K562 (cell line): ENCODE results near the gene XPR1. TPM values are rescaled to one million over a fixed set of nuclear protein-coding genes. Genes with fewer than 3 reads are reported as not detected.

Experiments
- BHLHE40 ChIP-seq: IDR thresholded peaks from 2 replicates; pipeline ENCODE4 v1.6.1; 2011; ENCODE audit warnings: low read length, improper control_type of control experiment
- BRF1 ChIP-seq: IDR thresholded peaks from 3 replicates; pipeline ENCODE4 v1.6.1; 2011; ENCODE audit warnings: borderline replicate concordance, mild to moderate bottlenecking; ENCODE audit not compliant: insufficient read length; ENCODE audit errors: extremely low read depth
- CHAMP1 ChIP-seq: fragments of 450-650 bp; IDR thresholded peaks from 2 replicates; pipeline ENCODE4 v1.6.1; 2016; ENCODE audit warnings: mild to moderate bottlenecking
- ETV6 ChIP-seq, 3 experiments: fragments of 150-350 bp in 1 of 3; sonication (generic) in 1 of 3; formaldehyde crosslinking in 1 of 3; IDR thresholded peaks; 2 replicates each; pipeline versions ENCODE4 v1.6.1 to v1.8.0; 2014 to 2022; ENCODE audit warnings: borderline replicate concordance in 2 of 3, low read depth in 2 of 3, antibody characterized with exemption in 1 of 3, low read length in 1 of 3, mild to moderate bottlenecking in 1 of 3, missing genetic modification reagents in 1 of 3
- HMGN3 ChIP-seq: IDR thresholded peaks from 2 replicates; pipeline ENCODE4 v1.6.1; 2011; ENCODE audit warnings: borderline replicate concordance, low read depth, mild to moderate bottlenecking, mixed read lengths, low read length; ENCODE audit not compliant: insufficient read length; ENCODE audit errors: extremely low read depth
- KDM4B ChIP-seq, 2 experiments: fragments of 450-650 bp in 1 of 2; sonication (generic) in 1 of 2; IDR thresholded peaks; 2 replicates each; pipeline ENCODE4 v1.6.1; 2016 to 2017; ENCODE audit warnings: borderline replicate concordance in 2 of 2, antibody characterized with exemption in 1 of 2, low read depth in 1 of 2, mild to moderate bottlenecking in 1 of 2
- KLF1 ChIP-seq: fragments of 450-650 bp; IDR thresholded peaks from 2 replicates; pipeline ENCODE4 v1.6.1; 2016; ENCODE audit warnings: missing genetic modification characterization, missing compliant biosample characterization
- MEF2A ChIP-seq: IDR thresholded peaks from 2 replicates; pipeline ENCODE4 v1.6.1; 2011; ENCODE audit warnings: low read depth, mild to moderate bottlenecking, low read length, moderate library complexity; ENCODE audit not compliant: control insufficient read depth
- NFE2 ChIP-seq: IDR thresholded peaks from 2 replicates; pipeline ENCODE4 v1.6.1; 2014; ENCODE audit warnings: antibody characterized with exemption, low read depth
- PHB2 ChIP-seq: fragments of 450-650 bp; IDR thresholded peaks from 2 replicates; pipeline ENCODE4 v1.6.1; 2017; ENCODE audit warnings: low read depth
- PRMT5 ChIP-seq: sonication (generic); formaldehyde crosslinking; IDR thresholded peaks from 2 replicates; pipeline ENCODE4 v1.5.0; 2020; ENCODE audit warnings: missing genetic modification reagents
- SIRT6 ChIP-seq: IDR thresholded peaks from one replicate; pipeline ENCODE4 v1.6.1; 2012; ENCODE audit warnings: low read depth, mild to moderate bottlenecking, control low read depth, inconsistent platforms, low read length, moderate library complexity
- THAP12 ChIP-seq: fragments of 250-450 bp; sonication (Bioruptor Pico); IDR thresholded peaks from 2 replicates; pipeline ENCODE4 v1.9.0; 2021; ENCODE audit warnings: mild to moderate bottlenecking, inconsistent platforms
- ZBTB7A ChIP-seq: IDR thresholded peaks from 2 replicates; pipeline ENCODE4 v1.6.1; 2011; ENCODE audit warnings: low read depth, mild to moderate bottlenecking, low read length, moderate library complexity, borderline replicate concordance; ENCODE audit not compliant: control insufficient read depth
- ZNF263 ChIP-seq: sonication (generic); formaldehyde crosslinking; IDR thresholded peaks from 2 replicates; pipeline ENCODE4 v1.8.0; 2022; ENCODE audit warnings: mild to moderate bottlenecking, missing genetic modification reagents, borderline replicate concordance
- polyA plus RNA-seq, 8 experiments: library from polyadenylated mRNA; depleted of rRNA in 4 of 8; stranded (reverse) in 5 of 8; unstranded in 3 of 8; fragments of >200 nt; fragmentation: Nextera tagmentation in 2 of 8; fragmentation: Illumina TruSeq in 1 of 8; extraction: Ambion mirVana in 2 of 8; extraction: Trizol in 1 of 8; gene quantifications; 2 replicates each; pipeline versions ENCODE4 v1.2.1 to v1.2.3, GENCODE V29; 2011 to 2014; ENCODE audit warnings: inconsistent platforms in 1 of 8, missing spikeins in 1 of 8
- total RNA-seq, 7 experiments: library from RNA; depleted of rRNA in 6 of 7; stranded (reverse); fragments of >200 nt in 6 of 7; fragmentation: Illumina TruSeq in 2 of 7; extraction: Trizol in 2 of 7; gene quantifications; 2 replicates each; pipeline versions ENCODE4 v1.2.1 to v1.2.3, GENCODE V29; 2011 to 2021; ENCODE audit warnings: low replicate concordance in 1 of 7
- TF ChIP-seq, protein P1 (sequence below): fragments of 450-650 bp; IDR thresholded peaks from 2 replicates; pipeline ENCODE4 v1.6.1; 2017; ENCODE audit warnings: antibody characterized with exemption, mild to moderate bottlenecking

The XPR1 gene
- total and polyA plus RNA-seq, 9 of the 15 experiments (the other 6 are each of a cell fraction or from before 2014, with no cell fraction given) = 3.0 to 66.2 (median 38.6) TPM

- TF ChIP-seq ETV6 (IDR thresholded peaks at IDR 0.05; ENCODE audit: borderline replicate concordance in 1 of 2, low read depth in 2 of 2, low read length in 1 of 2) = no peak; a peak in 1 of 4 replicates
- TF ChIP-seq ETV6 (CRISPR knock-in tag; IDR thresholded peaks at IDR 0.05; ENCODE audit: borderline replicate concordance) = no peak
- no peak for TF ChIP-seq ZNF263 (CRISPR knock-in tag)
- TF ChIP-seq, protein P1, sequence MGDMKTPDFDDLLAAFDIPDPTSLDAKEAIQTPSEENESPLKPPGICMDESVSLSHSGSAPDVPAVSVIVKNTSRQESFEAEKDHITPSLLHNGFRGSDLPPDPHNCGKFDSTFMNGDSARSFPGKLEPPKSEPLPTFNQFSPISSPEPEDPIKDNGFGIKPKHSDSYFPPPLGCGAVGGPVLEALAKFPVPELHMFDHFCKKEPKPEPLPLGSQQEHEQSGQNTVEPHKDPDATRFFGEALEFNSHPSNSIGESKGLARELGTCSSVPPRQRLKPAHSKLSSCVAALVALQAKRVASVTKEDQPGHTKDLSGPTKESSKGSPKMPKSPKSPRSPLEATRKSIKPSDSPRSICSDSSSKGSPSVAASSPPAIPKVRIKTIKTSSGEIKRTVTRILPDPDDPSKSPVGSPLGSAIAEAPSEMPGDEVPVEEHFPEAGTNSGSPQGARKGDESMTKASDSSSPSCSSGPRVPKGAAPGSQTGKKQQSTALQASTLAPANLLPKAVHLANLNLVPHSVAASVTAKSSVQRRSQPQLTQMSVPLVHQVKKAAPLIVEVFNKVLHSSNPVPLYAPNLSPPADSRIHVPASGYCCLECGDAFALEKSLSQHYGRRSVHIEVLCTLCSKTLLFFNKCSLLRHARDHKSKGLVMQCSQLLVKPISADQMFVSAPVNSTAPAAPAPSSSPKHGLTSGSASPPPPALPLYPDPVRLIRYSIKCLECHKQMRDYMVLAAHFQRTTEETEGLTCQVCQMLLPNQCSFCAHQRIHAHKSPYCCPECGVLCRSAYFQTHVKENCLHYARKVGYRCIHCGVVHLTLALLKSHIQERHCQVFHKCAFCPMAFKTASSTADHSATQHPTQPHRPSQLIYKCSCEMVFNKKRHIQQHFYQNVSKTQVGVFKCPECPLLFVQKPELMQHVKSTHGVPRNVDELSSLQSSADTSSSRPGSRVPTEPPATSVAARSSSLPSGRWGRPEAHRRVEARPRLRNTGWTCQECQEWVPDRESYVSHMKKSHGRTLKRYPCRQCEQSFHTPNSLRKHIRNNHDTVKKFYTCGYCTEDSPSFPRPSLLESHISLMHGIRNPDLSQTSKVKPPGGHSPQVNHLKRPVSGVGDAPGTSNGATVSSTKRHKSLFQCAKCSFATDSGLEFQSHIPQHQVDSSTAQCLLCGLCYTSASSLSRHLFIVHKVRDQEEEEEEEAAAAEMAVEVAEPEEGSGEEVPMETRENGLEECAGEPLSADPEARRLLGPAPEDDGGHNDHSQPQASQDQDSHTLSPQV = peak; percentile 95
- TF ChIP-seq NFE2 = peak; percentile 48
- no peak for TF ChIP-seq KDM4B (IDR thresholded peaks at IDR 0.05; ENCODE audit: borderline replicate concordance in 2 of 2, low read depth in 1 of 2)
- 0 out of 2 replicates have a peak, but pooled peaks have one; percentile 42 for TF ChIP-seq PHB2
- no peak for TF ChIP-seq BRF1
- peak; percentile 41 for TF ChIP-seq MEF2A
- no peak for TF ChIP-seq PRMT5
- 0 out of 2 replicates have a peak, but pooled peaks have one; percentile 24 for TF ChIP-seq ZBTB7A
- TF ChIP-seq HMGN3 = no peak
- TF ChIP-seq BHLHE40 = peak; percentile 63; the same call in 1 of the 2 replicates
- no peak for TF ChIP-seq KLF1
- no peak for TF ChIP-seq SIRT6
- TF ChIP-seq CHAMP1 = peak; percentile 23
- no peak for TF ChIP-seq THAP12 (CRISPR knock-in tag)
Observed at GRCh38 chr1:180611016-180611930, 20.5 kb upstream of the XPR1 start (continued).
